GM23338 (cell line): ENCODE results near the gene EFEMP1. TPM values are rescaled to one million over a fixed set of nuclear protein-coding genes. Genes with fewer than 3 reads are reported as not detected.
A peak's percentile ranks its signal among the peaks of the same experiment; 100 is the strongest.

ENCODE experiments used
- ATAC-seq: fragments of 200-7000 bp; cut with Tn5 transposase; 3 replicates; pipeline ENCODE4 v1.9.1; 2020
- DNase-seq: peaks from one replicate; pipeline ENCODE4 v3.0.0-alpha.2; 2015; ENCODE audit warnings: low spot score
- H2AFZ ChIP-seq: fragments of 200-600 bp; sonication (generic); 2 replicates; pipeline ENCODE4 v1.8.0; 2016; ENCODE audit warnings: antibody characterized with exemption, mild to moderate bottlenecking, moderate library complexity
- H3F3A ChIP-seq: fragments of 200-600 bp; sonication (generic); replicated peaks from 2 replicates; pipeline ENCODE4 v1.8.0; 2017; ENCODE audit warnings: antibody characterized with exemption, mixed run types, low read depth
- H3K27ac ChIP-seq: fragments of 200-600 bp; sonication (generic); 2 replicates; pipeline ENCODE4 v1.6.1; 2016; ENCODE audit warnings: low read depth
- H3K27me3 ChIP-seq: fragments of 200-600 bp; sonication (generic); 2 replicates; pipeline ENCODE4 v1.8.0; 2016; ENCODE audit warnings: mild to moderate bottlenecking, mixed run types, moderate library complexity; ENCODE audit not compliant: insufficient read depth
- H3K36me3 ChIP-seq: fragments of 200-600 bp; sonication (generic); 2 replicates; pipeline ENCODE4 v1.8.0; 2016; ENCODE audit warnings: mild to moderate bottlenecking; ENCODE audit not compliant: insufficient read depth
- H3K4me1 ChIP-seq: fragments of 200-600 bp; sonication (generic); 2 replicates; pipeline ENCODE4 v1.8.0; 2016; ENCODE audit warnings: mild to moderate bottlenecking, moderate library complexity; ENCODE audit not compliant: insufficient read depth
- H3K4me2 ChIP-seq: fragments of 200-600 bp; sonication (generic); 2 replicates; pipeline ENCODE4 v1.7.1; 2017; ENCODE audit warnings: mixed run types
- H3K4me3 ChIP-seq: fragments of 200-600 bp; sonication (generic); 2 replicates; pipeline ENCODE4 v1.6.1; 2016; ENCODE audit warnings: mixed run types
- H3K79me2 ChIP-seq: fragments of 200-600 bp; sonication (generic); replicated peaks from 2 replicates; pipeline ENCODE4 v1.8.0; 2017; ENCODE audit warnings: mild to moderate bottlenecking; ENCODE audit not compliant: insufficient read depth
- H3K9me2 ChIP-seq: fragments of 200-600 bp; sonication (generic); 2 replicates; pipeline ENCODE4 v1.8.0; 2017; ENCODE audit not compliant: insufficient read depth
- H4K20me1 ChIP-seq: fragments of 200-600 bp; sonication (generic); replicated peaks from 2 replicates; pipeline ENCODE4 v1.8.0; 2017; ENCODE audit warnings: mild to moderate bottlenecking; ENCODE audit not compliant: insufficient read depth
- H3K27ac Mint-ChIP-seq: 2 replicates; pipeline ENCODE4 v1.8.0; 2020; ENCODE audit warnings: inconsistent platforms, mild to moderate bottlenecking, moderate library complexity, mixed read lengths
- H3K27me3 Mint-ChIP-seq: 3 replicates; pipeline ENCODE4 v1.8.0; 2022; ENCODE audit warnings: low read depth, mild to moderate bottlenecking, moderate library complexity, mixed read lengths, inconsistent platforms; ENCODE audit not compliant: insufficient read depth, poor library complexity
- H3K36me3 Mint-ChIP-seq: 3 replicates; pipeline ENCODE4 v1.8.0; 2021; ENCODE audit warnings: low read depth, mild to moderate bottlenecking, inconsistent platforms, moderate library complexity, mixed read lengths
- H3K4me1 Mint-ChIP-seq: 3 replicates; pipeline ENCODE4 v1.8.0; 2020; ENCODE audit warnings: mild to moderate bottlenecking, inconsistent platforms, mixed read lengths
- H3K4me3 Mint-ChIP-seq: 3 replicates; pipeline ENCODE4 v1.8.0; 2021; ENCODE audit warnings: moderate library complexity, mild to moderate bottlenecking, inconsistent platforms, mixed read lengths
- H3K9me3 Mint-ChIP-seq: 3 replicates; pipeline ENCODE4 v1.8.0; 2020; ENCODE audit warnings: moderate library complexity, mild to moderate bottlenecking, inconsistent platforms, mixed read lengths
- ETS1 ChIP-seq: IDR thresholded peaks from 2 replicates; pipeline ENCODE4 v1.6.1; 2016; ENCODE audit warnings: antibody characterized with exemption
- EZH2 ChIP-seq: fragments of 200-600 bp; sonication (generic); IDR thresholded peaks from one replicate; pipeline ENCODE4 v1.8.0; 2017; ENCODE audit warnings: antibody characterized with exemption, mild to moderate bottlenecking, low read depth; ENCODE audit not compliant: unreplicated experiment
- EZH2phosphoT487 ChIP-seq: fragments of 200-600 bp; sonication (generic); IDR thresholded peaks from one replicate; pipeline ENCODE4 v1.8.1; 2018; ENCODE audit warnings: antibody characterized with exemption; ENCODE audit not compliant: unreplicated experiment
- NANOG ChIP-seq: IDR thresholded peaks from 2 replicates; pipeline ENCODE4 v1.6.1; 2016; ENCODE audit warnings: antibody characterized with exemption, borderline replicate concordance
- POLR2AphosphoS5 ChIP-seq: IDR thresholded peaks from 2 replicates; pipeline ENCODE4 v1.6.1; 2016; ENCODE audit warnings: antibody characterized with exemption, low read depth
- ZNF114 ChIP-seq: fragments of 250-450 bp; sonication (Bioruptor Pico); IDR thresholded peaks from 2 replicates; pipeline ENCODE4 v1.5.0; 2020; ENCODE audit warnings: mild to moderate bottlenecking, moderate library complexity
- polyA plus RNA-seq: library from polyadenylated mRNA; unstranded; fragments of >200 nt; fragmentation: Nextera tagmentation; extraction: Ambion mirVana; gene quantifications from 2 replicates; pipeline ENCODE4 v1.2.1, GENCODE V29; 2016
- total RNA-seq: library from RNA; depleted of rRNA; stranded (reverse); fragments of >200 nt; shearing (Covaris generic); gene quantifications from 2 replicates; pipeline ENCODE4 v1.2.3, GENCODE V29; 2014
- TF ChIP-seq, protein P1 (sequence below): fragments of 250-450 bp; sonication (Bioruptor Pico); IDR thresholded peaks from 2 replicates; pipeline ENCODE4 v1.5.0; 2020; ENCODE audit warnings: mild to moderate bottlenecking, moderate library complexity
- TF ChIP-seq, protein P2 (sequence below), 2 experiments: fragments of 200-600 bp in 1 of 2; sonication (generic) in 1 of 2; conservative IDR thresholded peaks; 2 replicates each; pipeline versions ENCODE4 v1.5.1 to v1.6.1; 2016 to 2017; ENCODE audit warnings: antibody characterized with exemption in 2 of 2, low read depth in 2 of 2, mild to moderate bottlenecking in 2 of 2, moderate library complexity in 1 of 2
- TF ChIP-seq, protein P3 (sequence below): IDR thresholded peaks from one replicate; pipeline ENCODE4 v1.6.1; 2018; ENCODE audit warnings: antibody characterized with exemption; ENCODE audit not compliant: unreplicated experiment

The EFEMP1 gene
- total and polyA plus RNA-seq, 2 experiments from 2014 or later, result 12.6 to 22.5 TPM

DNA sequence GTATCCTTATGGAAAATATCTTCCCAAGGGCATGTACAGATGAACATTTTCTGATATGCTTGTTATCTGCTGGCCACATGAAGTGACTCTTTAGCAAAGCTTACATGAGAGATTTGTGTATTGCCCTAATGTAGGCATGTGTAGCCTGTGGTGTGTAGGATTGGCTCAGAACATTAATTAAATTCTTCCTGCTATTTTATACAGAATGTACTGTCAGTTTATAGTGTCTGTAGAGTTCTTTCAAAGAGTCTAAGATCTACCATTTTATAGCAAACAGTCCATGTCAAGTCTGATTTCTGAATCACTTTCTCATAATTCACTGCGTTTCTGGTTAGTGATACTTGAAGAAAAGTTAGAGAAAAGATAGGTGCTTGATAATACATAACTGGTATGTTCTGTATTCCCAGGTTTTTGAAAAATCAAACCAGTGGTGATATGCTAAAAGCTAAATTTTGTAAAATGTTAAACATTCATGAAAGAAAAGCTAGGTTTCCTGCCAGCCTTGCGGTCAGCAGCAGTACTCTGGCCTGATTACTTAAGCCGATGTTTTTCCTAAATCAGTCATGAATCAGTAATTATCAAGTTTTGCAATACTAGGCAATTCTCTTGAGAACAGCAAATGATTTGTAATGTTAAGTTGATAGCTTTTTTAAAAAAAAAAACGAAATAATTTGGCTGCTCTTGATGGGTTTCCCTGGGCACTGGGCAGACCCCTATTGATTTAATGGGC lies 30.9 kb upstream of the EFEMP1 start (continued):
- TF ChIP-seq, protein P1, sequence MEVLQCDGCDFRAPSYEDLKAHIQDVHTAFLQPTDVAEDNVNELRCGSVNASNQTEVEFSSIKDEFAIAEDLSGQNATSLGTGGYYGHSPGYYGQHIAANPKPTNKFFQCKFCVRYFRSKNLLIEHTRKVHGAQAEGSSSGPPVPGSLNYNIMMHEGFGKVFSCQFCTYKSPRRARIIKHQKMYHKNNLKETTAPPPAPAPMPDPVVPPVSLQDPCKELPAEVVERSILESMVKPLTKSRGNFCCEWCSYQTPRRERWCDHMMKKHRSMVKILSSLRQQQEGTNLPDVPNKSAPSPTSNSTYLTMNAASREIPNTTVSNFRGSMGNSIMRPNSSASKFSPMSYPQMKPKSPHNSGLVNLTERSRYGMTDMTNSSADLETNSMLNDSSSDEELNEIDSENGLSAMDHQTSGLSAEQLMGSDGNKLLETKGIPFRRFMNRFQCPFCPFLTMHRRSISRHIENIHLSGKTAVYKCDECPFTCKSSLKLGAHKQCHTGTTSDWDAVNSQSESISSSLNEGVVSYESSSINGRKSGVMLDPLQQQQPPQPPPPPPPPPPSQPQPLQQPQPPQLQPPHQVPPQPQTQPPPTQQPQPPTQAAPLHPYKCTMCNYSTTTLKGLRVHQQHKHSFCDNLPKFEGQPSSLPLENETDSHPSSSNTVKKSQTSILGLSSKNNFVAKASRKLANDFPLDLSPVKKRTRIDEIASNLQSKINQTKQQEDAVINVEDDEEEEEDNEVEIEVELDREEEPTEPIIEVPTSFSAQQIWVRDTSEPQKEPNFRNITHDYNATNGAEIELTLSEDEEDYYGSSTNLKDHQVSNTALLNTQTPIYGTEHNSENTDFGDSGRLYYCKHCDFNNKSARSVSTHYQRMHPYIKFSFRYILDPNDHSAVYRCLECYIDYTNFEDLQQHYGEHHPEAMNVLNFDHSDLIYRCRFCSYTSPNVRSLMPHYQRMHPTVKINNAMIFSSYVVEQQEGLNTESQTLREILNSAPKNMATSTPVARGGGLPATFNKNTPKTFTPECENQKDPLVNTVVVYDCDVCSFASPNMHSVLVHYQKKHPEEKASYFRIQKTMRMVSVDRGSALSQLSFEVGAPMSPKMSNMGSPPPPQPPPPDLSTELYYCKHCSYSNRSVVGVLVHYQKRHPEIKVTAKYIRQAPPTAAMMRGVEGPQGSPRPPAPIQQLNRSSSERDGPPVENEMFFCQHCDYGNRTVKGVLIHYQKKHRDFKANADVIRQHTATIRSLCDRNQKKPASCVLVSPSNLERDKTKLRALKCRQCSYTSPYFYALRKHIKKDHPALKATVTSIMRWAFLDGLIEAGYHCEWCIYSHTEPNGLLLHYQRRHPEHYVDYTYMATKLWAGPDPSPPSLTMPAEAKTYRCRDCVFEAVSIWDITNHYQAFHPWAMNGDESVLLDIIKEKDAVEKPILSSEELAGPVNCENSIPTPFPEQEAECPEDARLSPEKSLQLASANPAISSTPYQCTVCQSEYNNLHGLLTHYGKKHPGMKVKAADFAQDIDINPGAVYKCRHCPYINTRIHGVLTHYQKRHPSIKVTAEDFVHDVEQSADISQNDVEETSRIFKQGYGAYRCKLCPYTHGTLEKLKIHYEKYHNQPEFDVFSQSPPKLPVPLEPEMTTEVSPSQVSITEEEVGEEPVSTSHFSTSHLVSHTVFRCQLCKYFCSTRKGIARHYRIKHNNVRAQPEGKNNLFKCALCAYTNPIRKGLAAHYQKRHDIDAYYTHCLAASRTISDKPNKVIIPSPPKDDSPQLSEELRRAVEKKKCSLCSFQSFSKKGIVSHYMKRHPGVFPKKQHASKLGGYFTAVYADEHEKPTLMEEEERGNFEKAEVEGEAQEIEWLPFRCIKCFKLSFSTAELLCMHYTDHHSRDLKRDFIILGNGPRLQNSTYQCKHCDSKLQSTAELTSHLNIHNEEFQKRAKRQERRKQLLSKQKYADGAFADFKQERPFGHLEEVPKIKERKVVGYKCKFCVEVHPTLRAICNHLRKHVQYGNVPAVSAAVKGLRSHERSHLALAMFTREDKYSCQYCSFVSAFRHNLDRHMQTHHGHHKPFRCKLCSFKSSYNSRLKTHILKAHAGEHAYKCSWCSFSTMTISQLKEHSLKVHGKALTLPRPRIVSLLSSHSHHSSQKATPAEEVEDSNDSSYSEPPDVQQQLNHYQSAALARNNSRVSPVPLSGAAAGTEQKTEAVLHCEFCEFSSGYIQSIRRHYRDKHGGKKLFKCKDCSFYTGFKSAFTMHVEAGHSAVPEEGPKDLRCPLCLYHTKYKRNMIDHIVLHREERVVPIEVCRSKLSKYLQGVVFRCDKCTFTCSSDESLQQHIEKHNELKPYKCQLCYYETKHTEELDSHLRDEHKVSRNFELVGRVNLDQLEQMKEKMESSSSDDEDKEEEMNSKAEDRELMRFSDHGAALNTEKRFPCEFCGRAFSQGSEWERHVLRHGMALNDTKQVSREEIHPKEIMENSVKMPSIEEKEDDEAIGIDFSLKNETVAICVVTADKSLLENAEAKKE, result no peak
- TF ChIP-seq POLR2AphosphoS5, result no peak
- no peak for TF ChIP-seq NANOG
- TF ChIP-seq, protein P2, sequence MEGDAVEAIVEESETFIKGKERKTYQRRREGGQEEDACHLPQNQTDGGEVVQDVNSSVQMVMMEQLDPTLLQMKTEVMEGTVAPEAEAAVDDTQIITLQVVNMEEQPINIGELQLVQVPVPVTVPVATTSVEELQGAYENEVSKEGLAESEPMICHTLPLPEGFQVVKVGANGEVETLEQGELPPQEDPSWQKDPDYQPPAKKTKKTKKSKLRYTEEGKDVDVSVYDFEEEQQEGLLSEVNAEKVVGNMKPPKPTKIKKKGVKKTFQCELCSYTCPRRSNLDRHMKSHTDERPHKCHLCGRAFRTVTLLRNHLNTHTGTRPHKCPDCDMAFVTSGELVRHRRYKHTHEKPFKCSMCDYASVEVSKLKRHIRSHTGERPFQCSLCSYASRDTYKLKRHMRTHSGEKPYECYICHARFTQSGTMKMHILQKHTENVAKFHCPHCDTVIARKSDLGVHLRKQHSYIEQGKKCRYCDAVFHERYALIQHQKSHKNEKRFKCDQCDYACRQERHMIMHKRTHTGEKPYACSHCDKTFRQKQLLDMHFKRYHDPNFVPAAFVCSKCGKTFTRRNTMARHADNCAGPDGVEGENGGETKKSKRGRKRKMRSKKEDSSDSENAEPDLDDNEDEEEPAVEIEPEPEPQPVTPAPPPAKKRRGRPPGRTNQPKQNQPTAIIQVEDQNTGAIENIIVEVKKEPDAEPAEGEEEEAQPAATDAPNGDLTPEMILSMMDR (conservative IDR thresholded peaks at IDR 0.05; ENCODE audit: low read depth in 2 of 2), result no peak

DNA sequence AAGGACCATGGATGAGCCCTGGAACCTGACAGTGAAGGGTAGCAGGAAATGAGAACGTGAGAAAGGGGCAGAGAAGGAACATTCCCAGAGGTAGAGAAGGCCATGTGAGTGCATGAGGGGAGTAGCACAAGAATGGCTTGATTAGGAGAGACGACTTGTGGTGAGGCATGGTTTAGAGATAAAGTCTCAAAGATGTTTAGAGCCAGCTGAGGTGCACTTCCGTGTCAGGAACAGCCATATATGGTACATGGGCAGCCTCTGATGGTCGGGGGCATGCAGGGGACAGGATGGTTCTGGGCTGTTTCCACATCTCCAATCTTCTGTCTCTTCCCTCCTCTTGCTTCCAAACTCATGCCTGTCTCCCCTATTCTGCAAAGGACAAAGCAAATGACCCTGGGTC lies 28.8 kb upstream of the EFEMP1 start:
- no peaks in the 10 kb centered on the region for H3K4me1 ChIP-seq
- no peaks in the 10 kb centered on the region for H3K9me2 ChIP-seq
- no peak overlapping the region for H2AFZ ChIP-seq
- Mint-ChIP-seq H3K4me1 (no peaks in the 10 kb centered on the region), H3K4me3 (no peak overlapping the region), H3K9me3 (no peaks in the 10 kb centered on the region), H3K36me3 (no peaks in the 10 kb centered on the region), H3K27me3 (peaks cover 2% of the 10 kb centered on the region), H3K27ac (0 out of 2 replicates have a peak overlapping the region, but pooled peaks have one; percentile 0)
- no peaks in the 10 kb centered on the region for H4K20me1 ChIP-seq
- no peaks in the 10 kb centered on the region for H3K27me3 ChIP-seq
- H3K79me2 ChIP-seq, result no peaks in the 10 kb centered on the region
- no peaks in the 10 kb centered on the region for H3F3A ChIP-seq
- no peak overlapping the region for H3K27ac ChIP-seq
- no peak for DNase-seq
- ATAC-seq, result no peak
- H3K4me3 ChIP-seq, result no peak overlapping the region
- no peak overlapping the region for H3K4me2 ChIP-seq
- H3K36me3 ChIP-seq, result no peaks in the 10 kb centered on the region
- TF ChIP-seq ETS1 (no peak), ZNF114 (CRISPR knock-in tag) (no peak), POLR2AphosphoS5 (no peak), EZH2 (no peak), EZH2phosphoT487 (no peak)
- TF ChIP-seq, protein P3, sequence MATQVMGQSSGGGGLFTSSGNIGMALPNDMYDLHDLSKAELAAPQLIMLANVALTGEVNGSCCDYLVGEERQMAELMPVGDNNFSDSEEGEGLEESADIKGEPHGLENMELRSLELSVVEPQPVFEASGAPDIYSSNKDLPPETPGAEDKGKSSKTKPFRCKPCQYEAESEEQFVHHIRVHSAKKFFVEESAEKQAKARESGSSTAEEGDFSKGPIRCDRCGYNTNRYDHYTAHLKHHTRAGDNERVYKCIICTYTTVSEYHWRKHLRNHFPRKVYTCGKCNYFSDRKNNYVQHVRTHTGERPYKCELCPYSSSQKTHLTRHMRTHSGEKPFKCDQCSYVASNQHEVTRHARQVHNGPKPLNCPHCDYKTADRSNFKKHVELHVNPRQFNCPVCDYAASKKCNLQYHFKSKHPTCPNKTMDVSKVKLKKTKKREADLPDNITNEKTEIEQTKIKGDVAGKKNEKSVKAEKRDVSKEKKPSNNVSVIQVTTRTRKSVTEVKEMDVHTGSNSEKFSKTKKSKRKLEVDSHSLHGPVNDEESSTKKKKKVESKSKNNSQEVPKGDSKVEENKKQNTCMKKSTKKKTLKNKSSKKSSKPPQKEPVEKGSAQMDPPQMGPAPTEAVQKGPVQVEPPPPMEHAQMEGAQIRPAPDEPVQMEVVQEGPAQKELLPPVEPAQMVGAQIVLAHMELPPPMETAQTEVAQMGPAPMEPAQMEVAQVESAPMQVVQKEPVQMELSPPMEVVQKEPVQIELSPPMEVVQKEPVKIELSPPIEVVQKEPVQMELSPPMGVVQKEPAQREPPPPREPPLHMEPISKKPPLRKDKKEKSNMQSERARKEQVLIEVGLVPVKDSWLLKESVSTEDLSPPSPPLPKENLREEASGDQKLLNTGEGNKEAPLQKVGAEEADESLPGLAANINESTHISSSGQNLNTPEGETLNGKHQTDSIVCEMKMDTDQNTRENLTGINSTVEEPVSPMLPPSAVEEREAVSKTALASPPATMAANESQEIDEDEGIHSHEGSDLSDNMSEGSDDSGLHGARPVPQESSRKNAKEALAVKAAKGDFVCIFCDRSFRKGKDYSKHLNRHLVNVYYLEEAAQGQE, result no peak
- TF ChIP-seq, protein P2 (conservative IDR thresholded peaks at IDR 0.05; ENCODE audit: low read depth in 2 of 2), result no peak
